Fibroblast of villous mesenchyme (primary cell): ENCODE measurements around the gene FAAP20. TPM values are rescaled to one million over a fixed set of nuclear protein-coding genes. Genes with fewer than 3 reads are reported as not detected.

Experiments
- DNase-seq: peaks from one replicate; pipeline ENCODE4 v3.0.0-alpha.2; 2010; ENCODE audit warnings: low read depth
- H3K4me3 ChIP-seq: 2 replicates; pipeline ENCODE4 v1.5.1; 2011; ENCODE audit warnings: low read depth, mild to moderate bottlenecking, low read length
- total RNA-seq: library from RNA; depleted of rRNA; stranded (reverse); fragments of >200 nt; gene quantifications from 2 replicates; pipeline ENCODE4 v1.2.3, GENCODE V29; 2012
- TF ChIP-seq, protein P1 (sequence below): IDR thresholded peaks from 2 replicates; pipeline ENCODE4 v1.5.1; 2012; ENCODE audit warnings: low read depth, mild to moderate bottlenecking, low read length; ENCODE audit not compliant: insufficient read depth

FAAP20 gene
- total RNA-seq, 1 donor, result 20.7 TPM

- H3K4me3 ChIP-seq, result no peak overlapping the region
- DNase-seq, result no peak
- TF ChIP-seq, protein P1, sequence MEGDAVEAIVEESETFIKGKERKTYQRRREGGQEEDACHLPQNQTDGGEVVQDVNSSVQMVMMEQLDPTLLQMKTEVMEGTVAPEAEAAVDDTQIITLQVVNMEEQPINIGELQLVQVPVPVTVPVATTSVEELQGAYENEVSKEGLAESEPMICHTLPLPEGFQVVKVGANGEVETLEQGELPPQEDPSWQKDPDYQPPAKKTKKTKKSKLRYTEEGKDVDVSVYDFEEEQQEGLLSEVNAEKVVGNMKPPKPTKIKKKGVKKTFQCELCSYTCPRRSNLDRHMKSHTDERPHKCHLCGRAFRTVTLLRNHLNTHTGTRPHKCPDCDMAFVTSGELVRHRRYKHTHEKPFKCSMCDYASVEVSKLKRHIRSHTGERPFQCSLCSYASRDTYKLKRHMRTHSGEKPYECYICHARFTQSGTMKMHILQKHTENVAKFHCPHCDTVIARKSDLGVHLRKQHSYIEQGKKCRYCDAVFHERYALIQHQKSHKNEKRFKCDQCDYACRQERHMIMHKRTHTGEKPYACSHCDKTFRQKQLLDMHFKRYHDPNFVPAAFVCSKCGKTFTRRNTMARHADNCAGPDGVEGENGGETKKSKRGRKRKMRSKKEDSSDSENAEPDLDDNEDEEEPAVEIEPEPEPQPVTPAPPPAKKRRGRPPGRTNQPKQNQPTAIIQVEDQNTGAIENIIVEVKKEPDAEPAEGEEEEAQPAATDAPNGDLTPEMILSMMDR, result no peak
These were observed 37.7 kb downstream of the FAAP20 start for GRCh38 chr1:2156866-2157265.

DNA sequence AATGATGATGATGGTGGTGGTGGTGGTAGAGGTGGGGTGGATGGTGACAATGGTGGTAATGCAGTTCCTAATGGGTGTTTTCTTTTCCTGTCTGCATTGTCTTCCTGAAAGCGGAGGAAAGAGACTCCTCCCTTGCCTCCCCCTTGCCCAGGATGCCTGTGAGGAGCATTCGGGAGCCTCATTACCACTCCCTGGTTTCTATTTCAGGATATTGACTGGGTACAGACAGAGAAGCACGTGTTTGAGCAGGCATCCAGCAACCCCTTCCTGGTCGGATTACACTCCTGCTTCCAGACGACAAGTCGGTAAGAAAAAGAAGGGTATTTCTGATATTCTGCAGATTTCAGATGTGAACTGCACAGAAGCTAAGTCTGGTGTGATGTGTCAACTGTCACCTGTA, 38.8 kb downstream of the FAAP20 start:
- no peak overlapping the region for H3K4me3 ChIP-seq
- TF ChIP-seq, protein P1, result no peak

GRCh38 chr1:2155147-2155598, 39.4 kb downstream of the FAAP20 start:
- TF ChIP-seq, protein P1, result no peak
- no peak overlapping the region for H3K4me3 ChIP-seq
- DNase-seq, result no peak

More for the DNA sequence above, 38.8 kb downstream of the FAAP20 start:
- no peak for DNase-seq

DNA sequence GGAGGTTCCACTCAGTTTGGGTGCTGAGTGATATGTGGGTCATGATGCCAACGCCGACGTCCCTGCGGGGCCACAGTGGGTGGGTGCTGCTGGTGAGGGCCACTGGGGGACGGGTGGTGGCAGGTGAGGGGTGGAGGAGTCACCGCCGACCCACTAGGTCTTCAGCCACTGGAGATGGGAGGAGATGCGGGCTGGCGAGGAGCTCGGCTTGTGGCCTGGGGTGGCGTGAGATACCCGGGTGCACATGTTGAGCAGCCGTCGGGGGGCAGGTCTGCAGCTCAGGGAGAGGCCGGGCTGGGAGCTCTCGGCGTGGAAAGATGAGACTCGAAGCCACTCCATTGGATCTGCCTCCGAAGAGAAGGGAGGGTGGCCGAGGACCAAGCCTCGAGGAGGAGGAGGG, 40.5 kb downstream of the FAAP20 start:
- H3K4me3 ChIP-seq, result no peak overlapping the region
- DNase-seq, result no peak
- TF ChIP-seq, protein P1, result no peak

GRCh38 chr1:2152954-2153353, 41.6 kb downstream of the FAAP20 start:
- H3K4me3 ChIP-seq, result no peak overlapping the region
- TF ChIP-seq, protein P1, result no peak
- no peak for DNase-seq

- peak; percentile 13 for DNase-seq
- TF ChIP-seq, protein P1, result no peak
- H3K4me3 ChIP-seq, result no peak overlapping the region
These were observed 42.7 kb downstream of the FAAP20 start for GRCh38 chr1:2151911-2152310.

DNA sequence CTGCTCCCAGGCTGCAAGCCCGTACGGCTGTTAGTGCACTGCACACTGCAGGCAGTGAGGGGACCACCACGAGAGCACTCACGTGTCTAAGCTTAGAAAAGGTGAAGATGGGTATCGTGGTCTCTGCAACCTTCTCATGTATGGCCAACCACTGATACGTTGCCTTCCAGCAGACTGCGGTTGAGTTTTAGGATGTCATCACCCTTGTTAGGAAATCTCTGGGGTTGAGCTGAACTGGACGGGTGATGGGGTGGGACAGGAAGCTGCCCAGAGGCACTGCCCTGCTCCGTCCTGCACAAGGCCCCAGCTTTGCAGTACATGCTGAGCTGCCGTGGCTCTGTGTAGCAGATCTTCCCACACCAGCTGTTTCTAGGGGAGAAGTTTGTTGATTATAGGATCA, 43.3 kb downstream of the FAAP20 start:
- DNase-seq, result peak; percentile 86
- TF ChIP-seq, protein P1, result no peak
- no peak overlapping the region for H3K4me3 ChIP-seq
